ENCODE measurements around the gene SPAG5.
A peak's percentile ranks its signal among the peaks of the same experiment; 100 is the strongest.

The SPAG5 gene

GRCh38 chr17:28571361-28572122, 27.3 kb downstream of the SPAG5 start, which contains the start of gene PIGS:
PIGS (minus strand) TSS chr17:28571524; CDS start chr17:28571496, 28 bp downstream.
- WGBS, 2 experiments (ENCODE audit: insufficient coverage in 2 of 2) = 2 to 3% methylated on average over 35 to 40 of the region's 49 CpGs

GRCh38 chr17:28570716-28571360, 28.0 kb downstream of the SPAG5 start:
- Histone ChIP-seq H3K4me1 (ENCODE audit: control insufficient read depth, insufficient read depth, low read length, poor library complexity, severe bottlenecking) (peaks cover 4% of the 10 kb centered on the region), H3K36me3 (ENCODE audit: control insufficient read depth, insufficient read depth, low read length) (peaks cover 12% of the 10 kb centered on the region), H3K4me3 (ENCODE audit: extremely low read depth, insufficient read depth, low read length, poor library complexity, severe bottlenecking) (peak overlapping the region; percentile 93), H3K9me3 (ENCODE audit: control insufficient read depth, low read length) (no peaks in the 10 kb centered on the region), H3K27ac (ENCODE audit: low read depth, low read length, severe bottlenecking) (no peak overlapping the region)
- WGBS, 2 experiments (ENCODE audit: insufficient coverage in 2 of 2) = 2% methylated on average over 28 to 37 of the region's 39 CpGs

More at GRCh38 chr17:28571361-28572122, 27.3 kb downstream of the SPAG5 start, which contains the start of gene PIGS:
- peak within 1 kb of the TSS; percentile 93 for H3K4me3 ChIP-seq (ENCODE audit: extremely low read depth, insufficient read depth, low read length, poor library complexity, severe bottlenecking)
- peak within 1 kb of the TSS; percentile 10 for H3K27ac ChIP-seq (ENCODE audit: low read depth, low read length, severe bottlenecking)
- no peaks in the 10 kb centered on the region for H3K9me3 ChIP-seq (ENCODE audit: control insufficient read depth, low read length)
- H3K36me3 ChIP-seq (ENCODE audit: control insufficient read depth, insufficient read depth, low read length) = peaks cover 12% of the 10 kb centered on the region
- peaks cover 4% of the 10 kb centered on the region for H3K4me1 ChIP-seq (ENCODE audit: control insufficient read depth, insufficient read depth, low read length, poor library complexity, severe bottlenecking)

- Histone ChIP-seq H3K27ac (ENCODE audit: low read depth, low read length, severe bottlenecking) (no peak overlapping the region), H3K4me3 (ENCODE audit: extremely low read depth, insufficient read depth, low read length, poor library complexity, severe bottlenecking) (no peak overlapping the region), H3K9me3 (ENCODE audit: control insufficient read depth, low read length) (no peaks in the 10 kb centered on the region), H3K4me1 (ENCODE audit: control insufficient read depth, insufficient read depth, low read length, poor library complexity, severe bottlenecking) (peaks cover 4% of the 10 kb centered on the region), H3K36me3 (ENCODE audit: control insufficient read depth, insufficient read depth, low read length) (peaks cover 10% of the 10 kb centered on the region)
- no CpG with 5 or more reads among the region's 1 CpG for WGBS, 2 experiments (ENCODE audit: insufficient coverage in 2 of 2)
Observed at GRCh38 chr17:28569446-28569845, 29.4 kb downstream of the SPAG5 start.

- H3K4me1 ChIP-seq (ENCODE audit: control insufficient read depth, insufficient read depth, low read length, poor library complexity, severe bottlenecking) = peaks cover 12% of the 10 kb centered on the region
- 76 to 94% methylated on average over 3 of the region's 3 CpGs for WGBS, 2 experiments (ENCODE audit: insufficient coverage in 2 of 2)
- H3K4me3 ChIP-seq (ENCODE audit: extremely low read depth, insufficient read depth, low read length, poor library complexity, severe bottlenecking) = no peak overlapping the region
- no peak overlapping the region for H3K27ac ChIP-seq (ENCODE audit: low read depth, low read length, severe bottlenecking)
- H3K36me3 ChIP-seq (ENCODE audit: control insufficient read depth, insufficient read depth, low read length) = peaks cover 19% of the 10 kb centered on the region
- no peaks in the 10 kb centered on the region for H3K9me3 ChIP-seq (ENCODE audit: control insufficient read depth, low read length)
Observed at GRCh38 chr17:28567604-28568003, 31.2 kb downstream of the SPAG5 start.

GRCh38 chr17:28563475-28563874, 35.4 kb downstream of the SPAG5 start:
- Histone ChIP-seq H3K36me3 (ENCODE audit: control insufficient read depth, insufficient read depth, low read length) (peaks cover 47% of the 10 kb centered on the region), H3K9me3 (ENCODE audit: control insufficient read depth, low read length) (no peaks in the 10 kb centered on the region), H3K4me3 (ENCODE audit: extremely low read depth, insufficient read depth, low read length, poor library complexity, severe bottlenecking) (no peak overlapping the region), H3K27ac (ENCODE audit: low read depth, low read length, severe bottlenecking) (peak overlapping the region; percentile 57), H3K4me1 (ENCODE audit: control insufficient read depth, insufficient read depth, low read length, poor library complexity, severe bottlenecking) (peaks cover 8% of the 10 kb centered on the region)
- WGBS, 2 experiments (ENCODE audit: insufficient coverage in 2 of 2) = 92 to 100% methylated on average over 2 of the region's 3 CpGs

GRCh38 chr17:28555022-28555421, 43.8 kb downstream of the SPAG5 start:
- 87 to 89% methylated on average over 2 to 3 of the region's 3 CpGs for WGBS, 2 experiments (ENCODE audit: insufficient coverage in 2 of 2)
- Histone ChIP-seq H3K27ac (ENCODE audit: low read depth, low read length, severe bottlenecking) (no peak overlapping the region), H3K4me3 (ENCODE audit: extremely low read depth, insufficient read depth, low read length, poor library complexity, severe bottlenecking) (no peak overlapping the region), H3K9me3 (ENCODE audit: control insufficient read depth, low read length) (no peaks in the 10 kb centered on the region), H3K36me3 (ENCODE audit: control insufficient read depth, insufficient read depth, low read length) (peaks cover 67% of the 10 kb centered on the region), H3K4me1 (ENCODE audit: control insufficient read depth, insufficient read depth, low read length, poor library complexity, severe bottlenecking) (peaks cover 8% of the 10 kb centered on the region)

- Histone ChIP-seq H3K4me3 (ENCODE audit: extremely low read depth, insufficient read depth, low read length, poor library complexity, severe bottlenecking) (no peak overlapping the region), H3K36me3 (ENCODE audit: control insufficient read depth, insufficient read depth, low read length) (peaks cover 63% of the 10 kb centered on the region), H3K9me3 (ENCODE audit: control insufficient read depth, low read length) (no peaks in the 10 kb centered on the region), H3K4me1 (ENCODE audit: control insufficient read depth, insufficient read depth, low read length, poor library complexity, severe bottlenecking) (peaks cover 8% of the 10 kb centered on the region), H3K27ac (ENCODE audit: low read depth, low read length, severe bottlenecking) (no peak overlapping the region)
- WGBS, 2 experiments (ENCODE audit: insufficient coverage in 2 of 2) = 96 to 97% methylated on average over 5 to 6 of the region's 6 CpGs
Observed at GRCh38 chr17:28554565-28554964, 44.3 kb downstream of the SPAG5 start.

GRCh38 chr17:28553000-28553505, 45.8 kb downstream of the SPAG5 start:
- Histone ChIP-seq H3K36me3 (ENCODE audit: control insufficient read depth, insufficient read depth, low read length) (peaks cover 51% of the 10 kb centered on the region), H3K4me3 (ENCODE audit: extremely low read depth, insufficient read depth, low read length, poor library complexity, severe bottlenecking) (no peak overlapping the region), H3K27ac (ENCODE audit: low read depth, low read length, severe bottlenecking) (no peak overlapping the region), H3K9me3 (ENCODE audit: control insufficient read depth, low read length) (no peaks in the 10 kb centered on the region), H3K4me1 (ENCODE audit: control insufficient read depth, insufficient read depth, low read length, poor library complexity, severe bottlenecking) (peaks cover 8% of the 10 kb centered on the region)
- 79 to 82% methylated on average over 4 to 5 of the region's 5 CpGs for WGBS, 2 experiments (ENCODE audit: insufficient coverage in 2 of 2)

- Histone ChIP-seq H3K27ac (ENCODE audit: low read depth, low read length, severe bottlenecking) (peak within 1 kb of the TSS; percentile 10), H3K4me3 (ENCODE audit: extremely low read depth, insufficient read depth, low read length, poor library complexity, severe bottlenecking) (peak within 1 kb of the TSS; percentile 90), H3K4me1 (ENCODE audit: control insufficient read depth, insufficient read depth, low read length, poor library complexity, severe bottlenecking) (peaks cover 8% of the 10 kb centered on the region), H3K9me3 (ENCODE audit: control insufficient read depth, low read length) (no peaks in the 10 kb centered on the region), H3K36me3 (ENCODE audit: control insufficient read depth, insufficient read depth, low read length) (peaks cover 47% of the 10 kb centered on the region)
- 1% methylated on average over 51 to 54 of the region's 67 CpGs for WGBS, 2 experiments (ENCODE audit: insufficient coverage in 2 of 2)
Observed at GRCh38 chr17:28552176-28552999, 46.4 kb downstream of the SPAG5 start, which contains the start of gene UNC119. UNC119 (minus strand) TSS chr17:28552624; CDS start chr17:28552557, 67 bp downstream.

Data from mesodermal cell (in vitro differentiated cells).